ENCODE data around the gene PHF20. TPM values are rescaled to one million over a fixed set of nuclear protein-coding genes. Genes with fewer than 3 reads are reported as not detected.
"Not testable (repeated sequence)": the region's sequence is repeated elsewhere in the genome, so short reads cannot be mapped to it uniquely, and the experiment has no call there.

Gene PHF20
- total RNA-seq, 1 donor from 2014 or later: 35.9 TPM

- no peaks in the 10 kb centered on the region for H3K27me3 ChIP-seq (ENCODE audit: low read depth)
- TF ChIP-seq, protein P1, sequence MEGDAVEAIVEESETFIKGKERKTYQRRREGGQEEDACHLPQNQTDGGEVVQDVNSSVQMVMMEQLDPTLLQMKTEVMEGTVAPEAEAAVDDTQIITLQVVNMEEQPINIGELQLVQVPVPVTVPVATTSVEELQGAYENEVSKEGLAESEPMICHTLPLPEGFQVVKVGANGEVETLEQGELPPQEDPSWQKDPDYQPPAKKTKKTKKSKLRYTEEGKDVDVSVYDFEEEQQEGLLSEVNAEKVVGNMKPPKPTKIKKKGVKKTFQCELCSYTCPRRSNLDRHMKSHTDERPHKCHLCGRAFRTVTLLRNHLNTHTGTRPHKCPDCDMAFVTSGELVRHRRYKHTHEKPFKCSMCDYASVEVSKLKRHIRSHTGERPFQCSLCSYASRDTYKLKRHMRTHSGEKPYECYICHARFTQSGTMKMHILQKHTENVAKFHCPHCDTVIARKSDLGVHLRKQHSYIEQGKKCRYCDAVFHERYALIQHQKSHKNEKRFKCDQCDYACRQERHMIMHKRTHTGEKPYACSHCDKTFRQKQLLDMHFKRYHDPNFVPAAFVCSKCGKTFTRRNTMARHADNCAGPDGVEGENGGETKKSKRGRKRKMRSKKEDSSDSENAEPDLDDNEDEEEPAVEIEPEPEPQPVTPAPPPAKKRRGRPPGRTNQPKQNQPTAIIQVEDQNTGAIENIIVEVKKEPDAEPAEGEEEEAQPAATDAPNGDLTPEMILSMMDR (IDR thresholded peaks at IDR 0.05; ENCODE audit: borderline replicate concordance): no peak
- no peak overlapping the region for H3K27ac ChIP-seq (replicated peaks)
- peaks cover 34% of the 10 kb centered on the region for H3K36me3 ChIP-seq
- DNase-seq: no peak
- intact Hi-C loops (cut with micrococcal nuclease): no loop called here
- no peak overlapping the region for H3K4me3 ChIP-seq
- peaks cover 26% of the 10 kb centered on the region for H3K9me3 ChIP-seq (replicated peaks)
- H3K4me1 ChIP-seq: peaks cover 12% of the 10 kb centered on the region
Measured at GRCh38 chr20:35840421-35840820, 68.6 kb downstream of the PHF20 start.

DNA sequence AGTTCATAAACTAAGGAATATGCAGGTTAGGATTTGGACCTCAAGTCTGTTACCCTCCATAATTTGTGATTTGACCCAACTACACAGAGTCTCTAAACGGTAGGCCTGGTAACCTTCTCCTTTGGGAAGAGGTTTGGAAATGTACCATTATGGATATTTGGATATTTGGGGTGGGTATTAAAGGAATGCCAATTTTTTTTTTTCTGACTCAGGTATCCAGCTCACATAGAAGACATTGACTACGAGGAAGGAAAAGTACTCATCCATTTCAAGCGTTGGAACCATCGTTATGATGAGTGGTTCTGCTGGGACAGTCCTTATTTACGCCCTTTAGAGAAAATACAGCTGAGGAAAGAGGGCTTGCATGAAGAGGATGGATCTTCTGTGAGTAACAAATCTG lies 70.5 kb downstream of the PHF20 start:
- intact Hi-C loops (cut with micrococcal nuclease): no loop called here
- DNase-seq: no peak
- peaks cover 46% of the 10 kb centered on the region for H3K36me3 ChIP-seq
- no peak overlapping the region for H3K27ac ChIP-seq (replicated peaks)
- no peaks in the 10 kb centered on the region for H3K27me3 ChIP-seq (ENCODE audit: low read depth)
- H3K4me1 ChIP-seq: peaks cover 5% of the 10 kb centered on the region
- TF ChIP-seq, protein P1 (IDR thresholded peaks at IDR 0.05; ENCODE audit: borderline replicate concordance): no peak
- peaks cover 26% of the 10 kb centered on the region for H3K9me3 ChIP-seq (replicated peaks)
- H3K4me3 ChIP-seq: no peak overlapping the region

- H3K4me1 ChIP-seq; intact Hi-C loops (cut with micrococcal nuclease); H3K4me3 ChIP-seq; H3K27me3 ChIP-seq (ENCODE audit: low read depth); H3K27ac ChIP-seq (replicated peaks); DNase-seq: not testable (repeated sequence)
- Histone ChIP-seq H3K36me3 (peaks cover 54% of the 10 kb centered on the region), H3K9me3 (replicated peaks) (peaks cover 26% of the 10 kb centered on the region)
Measured at GRCh38 chr20:35843894-35844293, 72.1 kb downstream of the PHF20 start.

GRCh38 chr20:35845561-35845960 lies 73.7 kb downstream of the PHF20 start:
- no peak overlapping the region for H3K27ac ChIP-seq (replicated peaks)
- H3K27me3 ChIP-seq (ENCODE audit: low read depth): no peaks in the 10 kb centered on the region
- TF ChIP-seq, protein P1 (IDR thresholded peaks at IDR 0.05; ENCODE audit: borderline replicate concordance): no peak
- intact Hi-C loops (cut with micrococcal nuclease): no loop called here
- peaks cover 26% of the 10 kb centered on the region for H3K9me3 ChIP-seq (replicated peaks)
- H3K4me1 ChIP-seq: peaks cover 3% of the 10 kb centered on the region
- no peak overlapping the region for H3K4me3 ChIP-seq
- H3K36me3 ChIP-seq: peaks cover 54% of the 10 kb centered on the region
- no peak for DNase-seq

DNA sequence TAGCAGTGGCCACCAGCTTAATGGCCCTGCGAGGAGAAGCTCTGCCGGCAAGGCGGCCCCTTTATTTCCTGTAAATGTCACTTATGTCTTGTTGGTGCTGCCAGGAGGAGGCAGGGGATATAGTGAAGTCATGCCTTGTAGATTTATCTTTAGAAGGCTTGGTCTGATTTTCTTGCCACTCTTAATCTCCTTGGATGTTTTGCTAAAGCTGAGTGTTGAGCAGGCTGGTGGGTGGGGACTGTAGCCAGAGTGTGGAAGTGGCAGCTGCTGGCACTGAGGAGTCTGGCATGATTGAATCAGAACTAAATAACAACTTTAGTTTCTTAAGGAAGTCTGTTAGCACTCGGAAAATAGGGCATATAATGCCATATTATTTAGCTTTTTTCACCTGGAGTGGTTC lies 77.9 kb downstream of the PHF20 start:
- TF ChIP-seq, protein P1 (IDR thresholded peaks at IDR 0.05; ENCODE audit: borderline replicate concordance): no peak
- no peak for DNase-seq
- H3K27me3 ChIP-seq (ENCODE audit: low read depth): no peaks in the 10 kb centered on the region
- no peak overlapping the region for H3K4me3 ChIP-seq
- H3K36me3 ChIP-seq: peaks cover 40% of the 10 kb centered on the region
- no peak overlapping the region for H3K27ac ChIP-seq (replicated peaks)
- H3K9me3 ChIP-seq (replicated peaks): no peaks in the 10 kb centered on the region
- peaks cover 3% of the 10 kb centered on the region for H3K4me1 ChIP-seq
- intact Hi-C loops (cut with micrococcal nuclease): no loop called here

GRCh38 chr20:35851659-35852058 lies 79.8 kb downstream of the PHF20 start:
- H3K4me3 ChIP-seq; H3K9me3 ChIP-seq (replicated peaks); intact Hi-C loops (cut with micrococcal nuclease); H3K4me1 ChIP-seq; DNase-seq; H3K27me3 ChIP-seq (ENCODE audit: low read depth); H3K27ac ChIP-seq (replicated peaks): not testable (repeated sequence)
- H3K36me3 ChIP-seq: peaks cover 25% of the 10 kb centered on the region

All from left ventricle myocardium inferior (tissue), 1 donor.